Lung (tissue), 12 donors: Measurements from ENCODE around the gene HRK. TPM values are rescaled to one million over a fixed set of nuclear protein-coding genes. Genes with fewer than 3 reads are reported as not detected.

Experiments used
- ATAC-seq: fragments of 200-7000 bp; cut with Tn5 transposase; one replicate; pipeline ENCODE4 v1.9.1; 2020; ENCODE audit warnings: moderate number of reproducible peaks; ENCODE audit not compliant: insufficient read depth, low FRiP score
- DNase-seq, 3 donors: peaks; one replicate each; pipeline ENCODE4 v3.0.0-alpha.2; 2013 to 2017
- H3K27ac ChIP-seq, 2 donors: one replicate each; pipeline ENCODE4 v1.5.1; 2013; ENCODE audit warnings: mild to moderate bottlenecking in 2 of 2, moderate library complexity in 2 of 2, control low read depth in 1 of 2, inconsistent platforms in 1 of 2, low read depth in 1 of 2, low read length in 1 of 2
- H3K27me3 ChIP-seq, 3 donors: one replicate each; pipeline ENCODE4 v1.5.1; 2013; ENCODE audit warnings: low read length in 2 of 3; ENCODE audit not compliant: control insufficient read depth in 3 of 3, insufficient read depth in 3 of 3
- H3K36me3 ChIP-seq, 4 donors: one replicate each; pipeline ENCODE4 v1.5.1; 2013; ENCODE audit warnings: low read length in 4 of 4, mild to moderate bottlenecking in 1 of 4, moderate library complexity in 1 of 4; ENCODE audit not compliant: control insufficient read depth in 4 of 4, insufficient read depth in 4 of 4
- H3K4me1 ChIP-seq, 5 donors: one replicate each; pipeline ENCODE4 v1.5.1; 2013; ENCODE audit warnings: low read length in 5 of 5, mild to moderate bottlenecking in 2 of 5, moderate library complexity in 1 of 5; ENCODE audit not compliant: control insufficient read depth in 5 of 5, insufficient read depth in 5 of 5
- H3K4me3 ChIP-seq: one replicate; pipeline ENCODE4 v1.5.1; 2013; ENCODE audit warnings: mild to moderate bottlenecking, control low read depth, moderate library complexity
- H3K9ac ChIP-seq, 2 donors: one replicate each; pipeline ENCODE4 v1.5.1; 2013; ENCODE audit warnings: low read length in 2 of 2, control low read depth in 1 of 2; ENCODE audit not compliant: insufficient read depth in 1 of 2
- H3K9me3 ChIP-seq, 4 donors: one replicate each; pipeline ENCODE4 v1.5.1; 2013; ENCODE audit warnings: low read length in 3 of 4, mild to moderate bottlenecking in 1 of 4, moderate library complexity in 1 of 4; ENCODE audit not compliant: control insufficient read depth in 4 of 4, insufficient read depth in 3 of 4
- WGBS, 2 donors: extraction: QIAGEN DNeasy Blood & Tissue Kit; methylation state at CpG; one replicate each; pipeline ENCODE4 v1.1.7; 2013; 5-methylcytosine and 5-hydroxymethylcytosine counted together
- polyA plus RNA-seq, 2 donors: library from polyadenylated mRNA; stranded (reverse); fragments of 200-250 nt; gene quantifications; one replicate each; pipeline ENCODE4 v1.2.1, GENCODE V29; 2013
- total RNA-seq, 2 donors: library from RNA; depleted of rRNA in 1 of 2; stranded (reverse); fragments of >200 nt in 1 of 2; gene quantifications; one replicate each; pipeline ENCODE4 v1.2.1, GENCODE V29; 2014 to 2021
- TF ChIP-seq, protein P1 (sequence below): IDR thresholded peaks from 2 replicates; pipeline ENCODE4 v1.5.1; 2012; ENCODE audit warnings: mild to moderate bottlenecking; ENCODE audit errors: control extremely low read depth, extremely low read depth
- donor health status: control.
- donor health status: control.
- donor health status: Bipolar disorder and iron deficiency.
- donor health status: healthy.
- donor health status: DM: yes; HTN: yes; CAD: no.

The HRK gene
- total and polyA plus RNA-seq, 4 donors = 0.05 to 1.5 (median 0.23) TPM

DNA sequence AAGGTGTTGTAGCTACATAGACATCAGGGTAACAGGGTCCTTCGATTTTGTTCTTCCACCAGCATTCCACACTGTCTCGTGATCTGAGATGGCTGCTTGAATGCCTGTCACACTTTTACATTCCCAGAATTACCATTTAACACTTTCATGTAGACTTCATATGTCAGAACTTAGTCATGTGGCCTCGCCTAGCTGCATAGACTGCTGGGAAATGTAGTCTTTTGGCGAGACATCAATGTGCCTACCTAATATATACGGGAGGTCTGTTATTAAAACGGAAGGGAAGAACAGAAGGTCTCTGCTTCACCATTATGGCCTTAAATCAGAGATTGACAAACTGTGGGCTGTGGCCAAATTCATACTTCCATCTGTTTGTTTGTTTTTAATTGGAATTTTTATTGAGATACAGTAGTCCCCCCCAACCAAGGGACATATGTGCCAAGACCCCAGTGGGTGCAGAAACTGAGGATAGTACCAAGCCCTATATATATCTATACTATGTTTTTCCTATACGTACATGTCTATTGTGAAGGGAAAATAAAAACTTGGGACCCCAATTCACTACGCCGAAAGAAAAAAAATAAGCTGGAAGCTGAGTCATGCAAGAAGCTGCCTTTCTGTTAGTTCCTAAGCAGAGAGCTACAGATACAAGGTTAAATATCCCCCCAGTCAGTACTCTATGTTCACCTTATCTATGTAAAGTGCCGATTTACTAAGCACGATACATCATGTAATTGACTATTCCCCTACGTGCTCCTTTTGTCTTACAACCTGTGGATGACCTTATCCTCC, 11.3 kb upstream of the HRK start:
- no peak overlapping the region for H3K9ac ChIP-seq
- ATAC-seq (no peak), DNase-seq (no peak)
- H3K27me3 ChIP-seq = peaks cover 0 to 5% (median 3%) of the 10 kb centered on the region in 3 donors
- H3K9me3 ChIP-seq = peaks cover 0 to 2% (median 0%) of the 10 kb centered on the region in 4 donors
- H3K36me3 ChIP-seq = no peaks in the 10 kb centered on the region
- WGBS, 2 donors = 84 to 85% methylated on average over 12 of the region's 12 CpGs
- no peaks in the 10 kb centered on the region for H3K4me1 ChIP-seq
- no peak overlapping the region for H3K27ac ChIP-seq
- no peak overlapping the region for H3K4me3 ChIP-seq
- TF ChIP-seq, protein P1, sequence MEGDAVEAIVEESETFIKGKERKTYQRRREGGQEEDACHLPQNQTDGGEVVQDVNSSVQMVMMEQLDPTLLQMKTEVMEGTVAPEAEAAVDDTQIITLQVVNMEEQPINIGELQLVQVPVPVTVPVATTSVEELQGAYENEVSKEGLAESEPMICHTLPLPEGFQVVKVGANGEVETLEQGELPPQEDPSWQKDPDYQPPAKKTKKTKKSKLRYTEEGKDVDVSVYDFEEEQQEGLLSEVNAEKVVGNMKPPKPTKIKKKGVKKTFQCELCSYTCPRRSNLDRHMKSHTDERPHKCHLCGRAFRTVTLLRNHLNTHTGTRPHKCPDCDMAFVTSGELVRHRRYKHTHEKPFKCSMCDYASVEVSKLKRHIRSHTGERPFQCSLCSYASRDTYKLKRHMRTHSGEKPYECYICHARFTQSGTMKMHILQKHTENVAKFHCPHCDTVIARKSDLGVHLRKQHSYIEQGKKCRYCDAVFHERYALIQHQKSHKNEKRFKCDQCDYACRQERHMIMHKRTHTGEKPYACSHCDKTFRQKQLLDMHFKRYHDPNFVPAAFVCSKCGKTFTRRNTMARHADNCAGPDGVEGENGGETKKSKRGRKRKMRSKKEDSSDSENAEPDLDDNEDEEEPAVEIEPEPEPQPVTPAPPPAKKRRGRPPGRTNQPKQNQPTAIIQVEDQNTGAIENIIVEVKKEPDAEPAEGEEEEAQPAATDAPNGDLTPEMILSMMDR = no peak

DNA sequence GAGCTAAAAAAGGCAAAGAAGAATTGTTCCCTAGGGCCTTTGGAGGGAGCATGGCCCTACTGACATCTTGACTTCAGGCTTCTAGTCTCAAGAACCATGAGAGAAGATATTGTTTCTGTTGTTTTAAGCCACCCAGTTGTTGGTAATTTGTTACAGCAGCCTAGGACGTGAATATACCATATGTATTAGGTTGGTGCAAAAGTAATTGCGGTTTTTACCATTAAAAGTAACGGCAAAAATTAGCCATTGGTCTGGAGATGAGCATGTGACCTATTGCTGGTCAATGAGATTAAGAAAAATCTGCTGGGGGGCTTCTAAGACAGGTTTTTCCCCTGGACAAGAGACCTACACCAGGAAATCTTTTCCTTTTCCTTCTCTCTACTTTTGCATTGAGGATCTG, 9.8 kb upstream of the HRK start:
- H3K4me1 ChIP-seq = no peaks in the 10 kb centered on the region
- H3K4me3 ChIP-seq = no peak overlapping the region
- H3K27me3 ChIP-seq = peaks cover 0 to 5% (median 3%) of the 10 kb centered on the region in 3 donors
- DNase-seq (no peak), ATAC-seq (no peak)
- H3K9ac ChIP-seq = no peak overlapping the region
- peaks cover 0 to 2% (median 0%) of the 10 kb centered on the region in 4 donors for H3K9me3 ChIP-seq
- TF ChIP-seq, protein P1 = no peak
- H3K27ac ChIP-seq = no peak overlapping the region
- no peaks in the 10 kb centered on the region for H3K36me3 ChIP-seq
- WGBS, 2 donors = 90 to 97% methylated on average over 3 of the region's 3 CpGs

DNA sequence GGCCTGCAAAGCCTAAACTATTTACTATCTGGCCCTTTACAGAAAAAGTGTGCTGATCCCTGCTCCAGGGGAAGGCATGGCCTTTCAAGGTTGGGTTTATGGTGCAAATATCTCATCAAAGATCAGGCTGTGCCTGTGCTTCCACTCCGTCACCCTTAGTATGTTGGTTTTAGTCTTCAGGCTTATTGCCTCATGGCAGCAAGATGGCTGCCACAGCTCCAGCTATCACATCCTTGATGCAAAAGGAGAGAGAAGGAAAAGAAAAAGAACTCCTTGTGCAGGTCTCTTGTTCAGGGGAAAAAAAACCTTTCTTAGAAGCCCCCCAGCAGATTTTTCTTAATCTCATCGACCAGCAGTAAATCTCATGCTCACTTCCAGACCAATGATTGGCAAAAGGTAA, 9.1 kb upstream of the HRK start:
- no peak overlapping the region for H3K27ac ChIP-seq
- H3K27me3 ChIP-seq = peaks cover 0 to 5% (median 3%) of the 10 kb centered on the region in 3 donors
- H3K4me3 ChIP-seq = no peak overlapping the region
- no peaks in the 10 kb centered on the region for H3K36me3 ChIP-seq
- DNase-seq = no peak
- WGBS, 2 donors = 92 to 95% methylated on average over 2 of the region's 2 CpGs
- no peak overlapping the region for H3K9ac ChIP-seq
- TF ChIP-seq, protein P1 = no peak
- ATAC-seq = no peak
- no peaks in the 10 kb centered on the region for H3K4me1 ChIP-seq
- H3K9me3 ChIP-seq = peaks cover 0 to 2% (median 0%) of the 10 kb centered on the region in 4 donors
